H9 (cell line): ENCODE results near the gene SNX33. TPM values are rescaled to one million over a fixed set of nuclear protein-coding genes. Genes with fewer than 3 reads are reported as not detected.

ENCODE experiments used
- DNase-seq: peaks from one replicate; pipeline ENCODE4 v3.0.0-alpha.2; 2017
- H2AFZ ChIP-seq: one replicate; pipeline ENCODE4 v1.6.1; 2013; ENCODE audit warnings: mild to moderate bottlenecking, low read length, control low read depth, moderate library complexity
- H2AK5ac ChIP-seq: 2 replicates; pipeline ENCODE4 v1.6.1; 2013; ENCODE audit warnings: low read length, control low read depth, mixed read lengths; ENCODE audit not compliant: insufficient read length
- H2BK120ac ChIP-seq: one replicate; pipeline ENCODE4 v1.6.1; 2013; ENCODE audit warnings: low read depth, mild to moderate bottlenecking, low read length, control low read depth, inconsistent platforms; ENCODE audit not compliant: poor library complexity, severe bottlenecking
- H2BK12ac ChIP-seq: 2 replicates; pipeline ENCODE4 v1.6.1; 2013; ENCODE audit warnings: low read length, control low read depth, mixed read lengths, low read depth; ENCODE audit not compliant: insufficient read length
- H2BK15ac ChIP-seq: 2 replicates; pipeline ENCODE4 v1.6.1; 2013; ENCODE audit warnings: low read depth, low read length, control low read depth
- H2BK20ac ChIP-seq: one replicate; pipeline ENCODE4 v1.6.1; 2013; ENCODE audit warnings: low read depth, mild to moderate bottlenecking, low read length, control low read depth, inconsistent platforms; ENCODE audit not compliant: poor library complexity, severe bottlenecking
- H2BK5ac ChIP-seq: 2 replicates; pipeline ENCODE4 v1.6.1; 2013; ENCODE audit warnings: low read length, control low read depth, mixed read lengths; ENCODE audit not compliant: insufficient read length
- H3K14ac ChIP-seq: 2 replicates; pipeline ENCODE4 v1.6.1; 2013; ENCODE audit warnings: low read length, control low read depth; ENCODE audit not compliant: insufficient read depth
- H3K18ac ChIP-seq: 2 replicates; pipeline ENCODE4 v1.6.1; 2013; ENCODE audit warnings: low read depth, mild to moderate bottlenecking, mixed read lengths, low read length, control low read depth; ENCODE audit not compliant: insufficient read length
- H3K23ac ChIP-seq: 2 replicates; pipeline ENCODE4 v1.6.1; 2013; ENCODE audit warnings: low read length, control low read depth, mixed read lengths, low read depth; ENCODE audit not compliant: insufficient read length
- H3K23me2 ChIP-seq: 2 replicates; pipeline ENCODE4 v1.6.1; 2013; ENCODE audit warnings: low read depth, mild to moderate bottlenecking, mixed read lengths, low read length, control low read depth; ENCODE audit not compliant: insufficient read length, poor library complexity, severe bottlenecking
- H3K27ac ChIP-seq: 2 replicates; pipeline ENCODE4 v1.5.1; 2013; ENCODE audit warnings: low read length, control low read depth, mixed read lengths, low read depth; ENCODE audit not compliant: insufficient read length
- H3K27me3 ChIP-seq: 2 replicates; pipeline ENCODE4 v1.6.1; 2013; ENCODE audit warnings: low read length, control low read depth, inconsistent platforms; ENCODE audit not compliant: insufficient read depth
- H3K4ac ChIP-seq: 2 replicates; pipeline ENCODE4 v1.6.1; 2013; ENCODE audit warnings: low read depth, mild to moderate bottlenecking, control low read depth, inconsistent platforms, low read length, moderate library complexity
- H3K4me1 ChIP-seq: 2 replicates; pipeline ENCODE4 v1.6.1; 2013; ENCODE audit warnings: low read length, control low read depth, inconsistent platforms; ENCODE audit not compliant: insufficient read depth
- H3K4me2 ChIP-seq: 2 replicates; pipeline ENCODE4 v1.6.1; 2013; ENCODE audit warnings: low read length, control low read depth, mixed read lengths; ENCODE audit not compliant: insufficient read length, insufficient read depth
- H3K56ac ChIP-seq: 2 replicates; pipeline ENCODE4 v1.6.1; 2013; ENCODE audit warnings: low read depth, mild to moderate bottlenecking, mixed read lengths, low read length, control low read depth; ENCODE audit not compliant: insufficient read length
- H3K79me1 ChIP-seq: 2 replicates; pipeline ENCODE4 v1.6.1; 2013; ENCODE audit warnings: low read depth, mild to moderate bottlenecking, moderate library complexity, low read length, control low read depth, inconsistent platforms; ENCODE audit not compliant: insufficient read depth, poor library complexity, severe bottlenecking
- H3K79me2 ChIP-seq: 2 replicates; pipeline ENCODE4 v1.6.1; 2013; ENCODE audit warnings: low read length, control low read depth, inconsistent platforms; ENCODE audit not compliant: insufficient read depth
- H3K9ac ChIP-seq: 2 replicates; pipeline ENCODE4 v1.6.1; 2013; ENCODE audit warnings: low read length, control low read depth, mixed read lengths; ENCODE audit not compliant: insufficient read length; ENCODE audit errors: extremely low read depth
- H3K9me3 ChIP-seq: one replicate; pipeline ENCODE4 v1.6.1; 2013; ENCODE audit warnings: low read depth, low read length, inconsistent platforms; ENCODE audit not compliant: control insufficient read depth
- H3T11ph ChIP-seq: one replicate; pipeline ENCODE4 v1.6.1; 2013; ENCODE audit warnings: mild to moderate bottlenecking, low read length, control low read depth, inconsistent platforms
- H4K20me1 ChIP-seq: one replicate; pipeline ENCODE4 v1.6.1; 2013; ENCODE audit not compliant: control insufficient read depth, insufficient read length, insufficient read depth
- H4K5ac ChIP-seq: 2 replicates; pipeline ENCODE4 v1.6.1; 2013; ENCODE audit warnings: low read depth, mild to moderate bottlenecking, mixed read lengths, low read length, control low read depth; ENCODE audit not compliant: insufficient read length
- H4K8ac ChIP-seq: replicated peaks from 2 replicates; pipeline ENCODE4 v1.6.1; 2013; ENCODE audit warnings: low read length, control low read depth, mixed read lengths, low read depth; ENCODE audit not compliant: insufficient read length
- H4K91ac ChIP-seq: 2 replicates; pipeline ENCODE4 v1.6.1; 2013; ENCODE audit warnings: low read depth, mild to moderate bottlenecking, moderate library complexity, mixed read lengths, low read length, control low read depth; ENCODE audit not compliant: insufficient read length
- H3K27ac Mint-ChIP-seq, 3 experiments: 2 replicates in 2 of 3; 3 replicates in 1 of 3; pipeline ENCODE4 v1.8.0; 2020 to 2021; ENCODE audit warnings: mixed read lengths in 3 of 3, mild to moderate bottlenecking in 1 of 3, moderate library complexity in 1 of 3
- H3K27me3 Mint-ChIP-seq: 2 replicates; pipeline ENCODE4 v1.8.0; 2021; ENCODE audit warnings: low read depth, mild to moderate bottlenecking, moderate library complexity, mixed read lengths
- H3K36me3 Mint-ChIP-seq, 3 experiments: 2 replicates in 2 of 3; 3 replicates in 1 of 3; pipeline ENCODE4 v1.8.0; 2020 to 2021; ENCODE audit warnings: low read depth in 3 of 3, mixed read lengths in 3 of 3; ENCODE audit not compliant: insufficient read depth in 1 of 3
- H3K4me1 Mint-ChIP-seq, 2 experiments: 2 replicates each; pipeline ENCODE4 v1.8.0; 2020; ENCODE audit warnings: mixed read lengths in 2 of 2
- H3K4me3 Mint-ChIP-seq, 2 experiments: 2 replicates in 1 of 2; 3 replicates in 1 of 2; pipeline ENCODE4 v1.8.0; 2020 to 2021; ENCODE audit warnings: mild to moderate bottlenecking in 2 of 2, mixed read lengths in 2 of 2, moderate library complexity in 1 of 2
- H3K9me3 Mint-ChIP-seq, 2 experiments: 2 replicates in 1 of 2; 3 replicates in 1 of 2; pipeline ENCODE4 v1.8.0; 2020; ENCODE audit warnings: mild to moderate bottlenecking in 2 of 2, mixed read lengths in 2 of 2, moderate library complexity in 1 of 2
- CTCF ChIP-seq: fragments of 200-600 bp; sonication (generic); conservative IDR thresholded peaks from 3 replicates; pipeline ENCODE4 v1.8.0; 2021; ENCODE audit warnings: antibody characterized with exemption, mild to moderate bottlenecking
- WGBS: extraction: QIAGEN DNeasy Blood & Tissue Kit; methylation state at CpG from one replicate; pipeline ENCODE4 v1.1.7; 2013; ENCODE audit warnings: missing lambda C conversion rate, low lambda C conversion rate, mixed read lengths; ENCODE audit not compliant: insufficient read length; ENCODE audit errors: extremely low coverage; 5-methylcytosine and 5-hydroxymethylcytosine counted together
- total RNA-seq: library from RNA; stranded (reverse); gene quantifications from 2 replicates; pipeline ENCODE4 v1.2.1, GENCODE V29; 2021

The SNX33 gene
- total RNA-seq, 1 experiment from 2014 or later = 17.7 TPM

GRCh38 chr15:75656813-75657212 is 9.1 kb downstream of the SNX33 start:
- DNase-seq = no peak
- Histone ChIP-seq H2BK5ac (no peak overlapping the region), H3K23ac (no peak overlapping the region), H3K4me2 (no peak overlapping the region), H3K4me1 (0 out of 2 replicates have a peak, but pooled peaks cover 2% of the 10 kb centered on the region), H4K20me1 (no peaks in the 10 kb centered on the region), H3K27me3 (no peaks in the 10 kb centered on the region), H3K4ac (no peak overlapping the region), H3K79me2 (no peaks in the 10 kb centered on the region), H3K23me2 (no peaks in the 10 kb centered on the region), H3K9me3 (no peaks in the 10 kb centered on the region), H2BK120ac (no peak overlapping the region), H3K14ac (no peak overlapping the region), H4K8ac (no peak overlapping the region), H3K27ac (no peak overlapping the region), H2AK5ac (no peak overlapping the region), H3T11ph (no peak overlapping the region), H3K9ac (no peak overlapping the region), H3K18ac (no peak overlapping the region), H4K91ac (no peak overlapping the region), H3K79me1 (no peaks in the 10 kb centered on the region), H2BK20ac (no peak overlapping the region), H2BK12ac (no peak overlapping the region), H2AFZ (no peak overlapping the region), H4K5ac (no peak overlapping the region), H3K56ac (no peak overlapping the region), H2BK15ac (no peak overlapping the region)
- TF ChIP-seq CTCF = no peak
- Mint-ChIP-seq H3K27me3 (no peaks in the 10 kb centered on the region), H3K9me3 (no peaks in the 10 kb centered on the region), H3K36me3 (peaks cover 18 to 44% (median 30%) of the 10 kb centered on the region in 3 experiments), H3K27ac (peak overlapping the region in 2 of 3 experiments; percentile 34 to 64; a peak in 1 of 7 replicates), H3K4me1 (peaks cover 16 to 23% of the 10 kb centered on the region in 2 experiments), H3K4me3 (no peak overlapping the region)
- no CpG with 5 or more reads among the region's 22 CpGs for WGBS
